Neural cell (in vitro differentiated cells): Measurements from ENCODE around the gene GSK3B. TPM values are rescaled to one million over a fixed set of nuclear protein-coding genes. Genes with fewer than 3 reads are reported as not detected.

Experiments
- H2AFZ ChIP-seq: fragments of 200-600, 300-800 bp; sonication (generic), shearing (Covaris generic); 2 replicates; pipeline ENCODE4 v1.6.0; 2014; ENCODE audit warnings: low read depth, mild to moderate bottlenecking, antibody characterized with exemption, low read length, moderate library complexity
- H3F3A ChIP-seq: fragments of 200-600 bp; shearing (Covaris generic); 2 replicates; pipeline ENCODE4 v1.6.1; 2016; ENCODE audit warnings: mild to moderate bottlenecking, moderate library complexity, mixed read lengths, antibody characterized with exemption, low read length; ENCODE audit not compliant: insufficient read depth, poor library complexity, severe bottlenecking
- H3K27ac ChIP-seq: fragments of 200-600, 300-800 bp; sonication (generic), shearing (Covaris generic); 2 replicates; pipeline ENCODE4 v1.5.1; 2014; ENCODE audit warnings: mild to moderate bottlenecking, low read length, moderate library complexity
- H3K27me3 ChIP-seq: fragments of 300-800, 200-600 bp; sonication (generic), shearing (Covaris generic); 2 replicates; pipeline ENCODE4 v1.6.0; 2014; ENCODE audit warnings: mild to moderate bottlenecking, low read depth, low read length, moderate library complexity; ENCODE audit not compliant: insufficient read depth
- H3K36me3 ChIP-seq: fragments of 300-800, 200-600 bp; sonication (generic), shearing (Covaris generic); 2 replicates; pipeline ENCODE4 v1.5.1; 2014; ENCODE audit warnings: mild to moderate bottlenecking, antibody characterized with exemption, low read length, moderate library complexity; ENCODE audit not compliant: insufficient read depth
- H3K4me2 ChIP-seq: fragments of 300-800, 200-600 bp; sonication (generic), shearing (Covaris generic); 2 replicates; pipeline ENCODE4 v1.6.0; 2014; ENCODE audit warnings: mild to moderate bottlenecking, low read length
- H3K4me3 ChIP-seq: fragments of 300-800, 200-600 bp; sonication (generic), shearing (Covaris generic); 2 replicates; pipeline ENCODE4 v1.5.1; 2014; ENCODE audit warnings: mild to moderate bottlenecking, low read length, moderate library complexity
- H3K79me2 ChIP-seq: fragments of 200-600 bp; shearing (Covaris generic); replicated peaks from 2 replicates; pipeline ENCODE4 v1.6.0; 2014; ENCODE audit warnings: mild to moderate bottlenecking, low read length, moderate library complexity; ENCODE audit not compliant: insufficient read depth
- H3K9ac ChIP-seq: fragments of 300-800, 200-600 bp; sonication (generic), shearing (Covaris generic); 2 replicates; pipeline ENCODE4 v1.6.1; 2016; ENCODE audit warnings: mild to moderate bottlenecking, low read length, mixed read lengths
- H3K9me2 ChIP-seq: fragments of 200-600 bp; shearing (Covaris generic); 2 replicates; pipeline ENCODE4 v1.6.1; 2016; ENCODE audit warnings: mild to moderate bottlenecking, low read length, mixed read lengths; ENCODE audit not compliant: insufficient read depth
- H3K9me3 ChIP-seq: fragments of 200-600, 300-800 bp; sonication (generic), shearing (Covaris generic); 2 replicates; pipeline ENCODE4 v1.6.1; 2016; ENCODE audit warnings: mild to moderate bottlenecking, mixed run types, low read length, moderate library complexity, mixed read lengths
- H4K20me1 ChIP-seq: fragments of 200-600 bp; shearing (Covaris generic); 2 replicates; pipeline ENCODE4 v1.6.1; 2016; ENCODE audit warnings: mild to moderate bottlenecking, mixed run types; ENCODE audit not compliant: insufficient read depth
- EP300 ChIP-seq: fragments of 450-650 bp; conservative IDR thresholded peaks from 2 replicates; pipeline ENCODE4 v1.6.1; 2014; ENCODE audit warnings: antibody characterized with exemption, mild to moderate bottlenecking, moderate library complexity; ENCODE audit not compliant: poor library complexity, severe bottlenecking
- EZH2 ChIP-seq: fragments of 200-600, 300-800 bp; shearing (Covaris generic), sonication (generic); IDR thresholded peaks from 2 replicates; pipeline ENCODE4 v1.6.1; 2014; ENCODE audit warnings: antibody characterized with exemption, low read length, borderline replicate concordance, mild to moderate bottlenecking; ENCODE audit not compliant: insufficient read depth, poor library complexity, severe bottlenecking
- MXI1 ChIP-seq: fragments of 450-650 bp; conservative IDR thresholded peaks from 2 replicates; pipeline ENCODE4 v1.6.1; 2014; ENCODE audit warnings: antibody characterized with exemption, mild to moderate bottlenecking; ENCODE audit not compliant: poor library complexity, severe bottlenecking
- POLR2AphosphoS5 ChIP-seq: IDR thresholded peaks from 2 replicates; pipeline ENCODE4 v1.6.1; 2012
- RAD21 ChIP-seq: fragments of 450-650 bp; conservative IDR thresholded peaks from 2 replicates; pipeline ENCODE4 v1.6.1; 2014; ENCODE audit warnings: antibody characterized with exemption, mild to moderate bottlenecking, moderate library complexity
- SMC3 ChIP-seq: fragments of 450-650 bp; conservative IDR thresholded peaks from 2 replicates; pipeline ENCODE4 v1.6.1; 2014; ENCODE audit warnings: antibody characterized with exemption, mild to moderate bottlenecking, moderate library complexity; ENCODE audit not compliant: poor library complexity
- TAF1 ChIP-seq: IDR thresholded peaks from 2 replicates; pipeline ENCODE4 v1.6.1; 2012; ENCODE audit warnings: low read depth
- polyA plus RNA-seq: library from polyadenylated mRNA; depleted of rRNA; stranded (reverse); fragments of >200 nt; gene quantifications from 2 replicates; pipeline ENCODE4 v1.2.3, GENCODE V29; 2014
- TF ChIP-seq, protein P1 (sequence below): fragments of 450-650 bp; IDR thresholded peaks from 2 replicates; pipeline ENCODE4 v1.5.1; 2014; ENCODE audit warnings: antibody characterized with exemption, mild to moderate bottlenecking, moderate library complexity; ENCODE audit not compliant: poor library complexity, severe bottlenecking
- TF ChIP-seq, protein P2 (sequence below): IDR thresholded peaks from 2 replicates; pipeline ENCODE4 v1.6.1; 2012; ENCODE audit warnings: borderline replicate concordance

Gene GSK3B
- polyA plus RNA-seq, 1 donor from 2014 or later, result 48.5 TPM

DNA sequence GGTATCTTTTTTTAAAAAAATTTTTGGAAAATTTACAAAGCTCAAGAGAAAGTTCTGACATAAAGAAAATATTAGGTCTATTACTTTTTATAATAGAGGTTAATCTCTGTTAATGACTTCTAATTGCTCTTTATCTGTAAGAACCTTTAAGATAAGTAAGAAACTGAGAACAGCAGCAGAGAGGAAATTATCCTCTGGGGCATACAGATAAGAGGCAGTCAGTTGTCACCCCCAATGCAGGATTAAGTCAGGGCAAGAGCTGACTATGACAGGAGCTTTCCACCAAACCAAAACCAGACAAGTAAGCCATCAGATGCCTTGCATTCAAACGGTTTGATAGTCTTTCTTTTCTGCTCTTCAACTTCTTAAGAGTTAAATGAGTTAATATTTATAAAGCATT, 149.0 kb downstream of the GSK3B start:
- no peak overlapping the region for H3K4me2 ChIP-seq
- H3K9me3 ChIP-seq, result no peaks in the 10 kb centered on the region
- H2AFZ ChIP-seq, result no peak overlapping the region
- no peaks in the 10 kb centered on the region for H3F3A ChIP-seq
- H3K9me2 ChIP-seq, result no peaks in the 10 kb centered on the region
- H4K20me1 ChIP-seq, result no peaks in the 10 kb centered on the region
- no peak overlapping the region for H3K27ac ChIP-seq
- no peaks in the 10 kb centered on the region for H3K27me3 ChIP-seq
- peaks cover 12% of the 10 kb centered on the region for H3K79me2 ChIP-seq
- H3K9ac ChIP-seq, result no peak overlapping the region
- no peak overlapping the region for H3K4me3 ChIP-seq
- H3K36me3 ChIP-seq, result no peaks in the 10 kb centered on the region
- TF ChIP-seq TAF1 (no peak), POLR2AphosphoS5 (no peak), EZH2 (no peak), RAD21 (no peak), SMC3 (no peak)
- TF ChIP-seq, protein P1, sequence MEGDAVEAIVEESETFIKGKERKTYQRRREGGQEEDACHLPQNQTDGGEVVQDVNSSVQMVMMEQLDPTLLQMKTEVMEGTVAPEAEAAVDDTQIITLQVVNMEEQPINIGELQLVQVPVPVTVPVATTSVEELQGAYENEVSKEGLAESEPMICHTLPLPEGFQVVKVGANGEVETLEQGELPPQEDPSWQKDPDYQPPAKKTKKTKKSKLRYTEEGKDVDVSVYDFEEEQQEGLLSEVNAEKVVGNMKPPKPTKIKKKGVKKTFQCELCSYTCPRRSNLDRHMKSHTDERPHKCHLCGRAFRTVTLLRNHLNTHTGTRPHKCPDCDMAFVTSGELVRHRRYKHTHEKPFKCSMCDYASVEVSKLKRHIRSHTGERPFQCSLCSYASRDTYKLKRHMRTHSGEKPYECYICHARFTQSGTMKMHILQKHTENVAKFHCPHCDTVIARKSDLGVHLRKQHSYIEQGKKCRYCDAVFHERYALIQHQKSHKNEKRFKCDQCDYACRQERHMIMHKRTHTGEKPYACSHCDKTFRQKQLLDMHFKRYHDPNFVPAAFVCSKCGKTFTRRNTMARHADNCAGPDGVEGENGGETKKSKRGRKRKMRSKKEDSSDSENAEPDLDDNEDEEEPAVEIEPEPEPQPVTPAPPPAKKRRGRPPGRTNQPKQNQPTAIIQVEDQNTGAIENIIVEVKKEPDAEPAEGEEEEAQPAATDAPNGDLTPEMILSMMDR, result no peak
- TF ChIP-seq, protein P2, sequence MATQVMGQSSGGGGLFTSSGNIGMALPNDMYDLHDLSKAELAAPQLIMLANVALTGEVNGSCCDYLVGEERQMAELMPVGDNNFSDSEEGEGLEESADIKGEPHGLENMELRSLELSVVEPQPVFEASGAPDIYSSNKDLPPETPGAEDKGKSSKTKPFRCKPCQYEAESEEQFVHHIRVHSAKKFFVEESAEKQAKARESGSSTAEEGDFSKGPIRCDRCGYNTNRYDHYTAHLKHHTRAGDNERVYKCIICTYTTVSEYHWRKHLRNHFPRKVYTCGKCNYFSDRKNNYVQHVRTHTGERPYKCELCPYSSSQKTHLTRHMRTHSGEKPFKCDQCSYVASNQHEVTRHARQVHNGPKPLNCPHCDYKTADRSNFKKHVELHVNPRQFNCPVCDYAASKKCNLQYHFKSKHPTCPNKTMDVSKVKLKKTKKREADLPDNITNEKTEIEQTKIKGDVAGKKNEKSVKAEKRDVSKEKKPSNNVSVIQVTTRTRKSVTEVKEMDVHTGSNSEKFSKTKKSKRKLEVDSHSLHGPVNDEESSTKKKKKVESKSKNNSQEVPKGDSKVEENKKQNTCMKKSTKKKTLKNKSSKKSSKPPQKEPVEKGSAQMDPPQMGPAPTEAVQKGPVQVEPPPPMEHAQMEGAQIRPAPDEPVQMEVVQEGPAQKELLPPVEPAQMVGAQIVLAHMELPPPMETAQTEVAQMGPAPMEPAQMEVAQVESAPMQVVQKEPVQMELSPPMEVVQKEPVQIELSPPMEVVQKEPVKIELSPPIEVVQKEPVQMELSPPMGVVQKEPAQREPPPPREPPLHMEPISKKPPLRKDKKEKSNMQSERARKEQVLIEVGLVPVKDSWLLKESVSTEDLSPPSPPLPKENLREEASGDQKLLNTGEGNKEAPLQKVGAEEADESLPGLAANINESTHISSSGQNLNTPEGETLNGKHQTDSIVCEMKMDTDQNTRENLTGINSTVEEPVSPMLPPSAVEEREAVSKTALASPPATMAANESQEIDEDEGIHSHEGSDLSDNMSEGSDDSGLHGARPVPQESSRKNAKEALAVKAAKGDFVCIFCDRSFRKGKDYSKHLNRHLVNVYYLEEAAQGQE, result no peak

- Histone ChIP-seq H3K27me3 (no peaks in the 10 kb centered on the region), H4K20me1 (no peaks in the 10 kb centered on the region), H3K4me2 (no peak overlapping the region), H3K9me2 (no peaks in the 10 kb centered on the region), H3K4me3 (no peak overlapping the region), H3K36me3 (peaks cover 3% of the 10 kb centered on the region), H2AFZ (no peak overlapping the region), H3K27ac (no peak overlapping the region), H3K79me2 (peaks cover 19% of the 10 kb centered on the region), H3F3A (no peaks in the 10 kb centered on the region), H3K9me3 (no peaks in the 10 kb centered on the region), H3K9ac (no peak overlapping the region)
- TF ChIP-seq EP300 (no peak), TAF1 (no peak), EZH2 (no peak), RAD21 (no peak)
Measured at GRCh38 chr3:119944091-119944490, 150.2 kb downstream of the GSK3B start.

GRCh38 chr3:119939077-119939476, 155.2 kb downstream of the GSK3B start:
- peaks cover 3% of the 10 kb centered on the region for H3K36me3 ChIP-seq
- no peaks in the 10 kb centered on the region for H3K27me3 ChIP-seq
- H3K9ac ChIP-seq, result no peak overlapping the region
- no peak overlapping the region for H3K4me2 ChIP-seq
- H4K20me1 ChIP-seq, result no peaks in the 10 kb centered on the region
- H2AFZ ChIP-seq, result no peak overlapping the region
- peaks cover 50% of the 10 kb centered on the region for H3K79me2 ChIP-seq
- no peaks in the 10 kb centered on the region for H3K9me2 ChIP-seq
- TF ChIP-seq SMC3 (no peak), POLR2AphosphoS5 (no peak), EP300 (no peak), EZH2 (no peak), RAD21 (no peak), TAF1 (no peak), MXI1 (no peak)
- TF ChIP-seq, protein P2, result no peak
- TF ChIP-seq, protein P1, result no peak
- H3K27ac ChIP-seq, result no peak overlapping the region
- no peak overlapping the region for H3K4me3 ChIP-seq
- no peaks in the 10 kb centered on the region for H3F3A ChIP-seq
- no peaks in the 10 kb centered on the region for H3K9me3 ChIP-seq
